A673 (cell line): ENCODE results near the gene PF4V1. TPM values are rescaled to one million over a fixed set of nuclear protein-coding genes. Genes with fewer than 3 reads are reported as not detected.

Experiments used
- BruUV-seq: library from RNA; stranded (reverse); fragments of 400-500 nt; replicated peaks from 2 replicates; lab custom pipeline; 2021; lab: Mats Ljungman, UMichigan
- CTCF ChIA-PET: fragments of 300-600 bp; sonication (Branson Sonifier 250); formaldehyde crosslinking; loops from one replicate; lab custom pipeline; 2022; ENCODE audit warnings: antibody characterized with exemption; lab: Charles Lee
- POLR2A ChIA-PET: fragments of 300-600 bp; sonication (Branson Sonifier 250); formaldehyde crosslinking; loops from one replicate; lab custom pipeline; 2022; ENCODE audit warnings: antibody characterized with exemption; ENCODE audit not compliant: low non-redundant PET; lab: Charles Lee
- DNase-seq: peaks from one replicate; pipeline ENCODE4 v3.0.0-alpha.2; 2015; ENCODE audit warnings: low spot score
- H3K27ac ChIP-seq: fragments of 200-600 bp; sonication (generic); 2 replicates; pipeline ENCODE4 v1.5.1; 2016; ENCODE audit warnings: mixed run types, low read depth, mild to moderate bottlenecking, mixed read lengths, antibody characterized with exemption, low read length; ENCODE audit not compliant: poor library complexity, severe bottlenecking
- H3K27me3 ChIP-seq: fragments of 200-600 bp; sonication (generic); replicated peaks from 2 replicates; pipeline ENCODE4 v1.6.1; 2017; ENCODE audit warnings: mixed run types, low read depth, mild to moderate bottlenecking, mixed read lengths, antibody characterized with exemption, low read length; ENCODE audit not compliant: insufficient read depth, poor library complexity
- H3K36me3 ChIP-seq: fragments of 200-600 bp; sonication (generic); 2 replicates; pipeline ENCODE4 v1.6.1; 2016; ENCODE audit warnings: mixed run types, mild to moderate bottlenecking, mixed read lengths, antibody characterized with exemption, low read length; ENCODE audit not compliant: insufficient read depth, poor library complexity, severe bottlenecking
- H3K4me1 ChIP-seq: fragments of 200-600 bp; sonication (generic); 2 replicates; pipeline ENCODE4 v1.6.1; 2017; ENCODE audit warnings: mixed run types, mild to moderate bottlenecking, mixed read lengths, antibody characterized with exemption, low read length; ENCODE audit not compliant: insufficient read depth, poor library complexity, severe bottlenecking
- H3K4me3 ChIP-seq: fragments of 200-600 bp; sonication (generic); 2 replicates; pipeline ENCODE4 v1.5.1; 2016; ENCODE audit warnings: low read depth, mixed run types, mild to moderate bottlenecking, mixed read lengths, low read length; ENCODE audit not compliant: poor library complexity, severe bottlenecking
- H3K9me3 ChIP-seq: fragments of 200-600 bp; sonication (generic); 2 replicates; pipeline ENCODE4 v1.6.1; 2016; ENCODE audit warnings: mixed run types, low read depth, mild to moderate bottlenecking, mixed read lengths, antibody characterized with exemption, low read length; ENCODE audit not compliant: poor library complexity, severe bottlenecking
- EZH2 ChIP-seq: fragments of 200-600 bp; sonication (generic); IDR thresholded peaks from 2 replicates; pipeline ENCODE4 v1.6.1; 2017; ENCODE audit warnings: borderline replicate concordance, low read depth, mild to moderate bottlenecking, mixed read lengths, antibody characterized with exemption, low read length; ENCODE audit not compliant: poor library complexity, severe bottlenecking
- intact Hi-C: fragments of 100-400 bp; cut with micrococcal nuclease; formaldehyde crosslinking; loops from one replicate; pipeline ENCODE4 v1.10.0; 2022; ENCODE audit not compliant: unreplicated experiment
- total RNA-seq: library from RNA; stranded (reverse); gene quantifications from 2 replicates; pipeline ENCODE4 v1.2.3, GENCODE V29; 2021
- TF ChIP-seq, protein P1 (sequence below): fragments of 300-800, 200-600 bp; sonication (generic); conservative IDR thresholded peaks from 2 replicates; pipeline ENCODE4 v1.5.1; 2017; ENCODE audit warnings: low read depth, mild to moderate bottlenecking, antibody characterized with exemption, low read length, moderate library complexity, mixed read lengths

The PF4V1 gene
- total RNA-seq, 1 experiment from 2014 or later: not detected

DNA sequence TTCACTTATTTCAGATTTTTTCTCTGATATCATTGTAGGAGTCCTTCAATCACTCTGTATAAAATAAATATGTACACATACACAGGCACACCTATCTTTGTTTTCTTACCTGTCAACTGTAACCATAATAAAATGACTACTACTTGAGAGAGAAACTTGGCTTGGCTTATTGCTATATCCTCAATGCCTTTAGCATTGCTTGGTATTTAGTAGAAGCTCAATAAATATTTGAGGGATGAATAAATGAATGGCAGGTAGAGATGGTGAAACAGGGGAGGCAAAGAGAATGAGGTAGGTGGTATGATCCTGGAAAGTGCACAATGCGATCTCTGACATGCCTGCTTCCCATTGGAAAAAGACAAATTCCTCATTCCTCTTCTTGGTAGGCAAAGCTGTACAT lies 38.4 kb upstream of the PF4V1 start:
- TF ChIP-seq, protein P1, sequence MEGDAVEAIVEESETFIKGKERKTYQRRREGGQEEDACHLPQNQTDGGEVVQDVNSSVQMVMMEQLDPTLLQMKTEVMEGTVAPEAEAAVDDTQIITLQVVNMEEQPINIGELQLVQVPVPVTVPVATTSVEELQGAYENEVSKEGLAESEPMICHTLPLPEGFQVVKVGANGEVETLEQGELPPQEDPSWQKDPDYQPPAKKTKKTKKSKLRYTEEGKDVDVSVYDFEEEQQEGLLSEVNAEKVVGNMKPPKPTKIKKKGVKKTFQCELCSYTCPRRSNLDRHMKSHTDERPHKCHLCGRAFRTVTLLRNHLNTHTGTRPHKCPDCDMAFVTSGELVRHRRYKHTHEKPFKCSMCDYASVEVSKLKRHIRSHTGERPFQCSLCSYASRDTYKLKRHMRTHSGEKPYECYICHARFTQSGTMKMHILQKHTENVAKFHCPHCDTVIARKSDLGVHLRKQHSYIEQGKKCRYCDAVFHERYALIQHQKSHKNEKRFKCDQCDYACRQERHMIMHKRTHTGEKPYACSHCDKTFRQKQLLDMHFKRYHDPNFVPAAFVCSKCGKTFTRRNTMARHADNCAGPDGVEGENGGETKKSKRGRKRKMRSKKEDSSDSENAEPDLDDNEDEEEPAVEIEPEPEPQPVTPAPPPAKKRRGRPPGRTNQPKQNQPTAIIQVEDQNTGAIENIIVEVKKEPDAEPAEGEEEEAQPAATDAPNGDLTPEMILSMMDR: no peak
- no peak for TF ChIP-seq EZH2
- POLR2A ChIA-PET: no interaction called here

GRCh38 chr4:73815145-73815544 lies 38.0 kb upstream of the PF4V1 start:
- BruUV-seq: no TSS peak
- Histone ChIP-seq H3K27me3 (no peaks in the 10 kb centered on the region), H3K4me1 (no peaks in the 10 kb centered on the region), H3K9me3 (no peaks in the 10 kb centered on the region), H3K36me3 (no peaks in the 10 kb centered on the region), H3K27ac (no peak overlapping the region), H3K4me3 (no peak overlapping the region)
- CTCF ChIA-PET: no interaction called here
- no peak for DNase-seq
- intact Hi-C loops: no loop called here
- no peak for TF ChIP-seq EZH2
- TF ChIP-seq, protein P1: no peak
- POLR2A ChIA-PET: no interaction called here

More for the DNA sequence above, 38.4 kb upstream of the PF4V1 start:
- no peaks in the 10 kb centered on the region for H3K36me3 ChIP-seq
- no peaks in the 10 kb centered on the region for H3K4me1 ChIP-seq
- H3K4me3 ChIP-seq: no peak overlapping the region
- no peaks in the 10 kb centered on the region for H3K27me3 ChIP-seq
- no peaks in the 10 kb centered on the region for H3K9me3 ChIP-seq
- intact Hi-C loops: no loop called here
- BruUV-seq: no TSS peak
- H3K27ac ChIP-seq: no peak overlapping the region
- CTCF ChIA-PET: no interaction called here
- DNase-seq: no peak

- ChIA-PET CTCF (no interaction called here), POLR2A (no interaction called here)
- H3K36me3 ChIP-seq: no peaks in the 10 kb centered on the region
- no peaks in the 10 kb centered on the region for H3K4me1 ChIP-seq
- intact Hi-C loops: no loop called here
- no peak for TF ChIP-seq EZH2
- TF ChIP-seq, protein P1: no peak
- BruUV-seq: no TSS peak
- no peaks in the 10 kb centered on the region for H3K9me3 ChIP-seq
- no peak for DNase-seq
- no peak overlapping the region for H3K27ac ChIP-seq
- H3K27me3 ChIP-seq: no peaks in the 10 kb centered on the region
- H3K4me3 ChIP-seq: no peak overlapping the region
Measured at GRCh38 chr4:73816814-73817213, 36.3 kb upstream of the PF4V1 start.
